Stomach (tissue), 9 donors: ENCODE results near the gene POFUT2. TPM values are rescaled to one million over a fixed set of nuclear protein-coding genes. Genes with fewer than 3 reads are reported as not detected.
A peak's percentile ranks its signal among the peaks of the same experiment; 100 is the strongest.

Experiments
- DNase-seq, 2 donors: peaks; one replicate each; pipeline versions ENCODE4 v3.0.0 to v3.0.0-alpha.2; 2013 to 2019
- H3K27ac ChIP-seq, 5 donors: fragments of 200-600 bp in 4 of 5; sonication (generic) in 4 of 5; one replicate each; pipeline ENCODE4 v1.5.1; 2013 to 2019; ENCODE audit warnings: mild to moderate bottlenecking in 1 of 5, moderate library complexity in 1 of 5
- H3K27me3 ChIP-seq, 3 donors: fragments of 200-600 bp; sonication (generic); one replicate each; pipeline ENCODE4 v1.5.1; 2017 to 2019; ENCODE audit warnings: mixed run types in 1 of 3
- H3K36me3 ChIP-seq, 4 donors: fragments of 200-600 bp; sonication (generic); 1 replicate in 3 of 4; 2 replicates in 1 of 4; pipeline ENCODE4 v1.5.1; 2016 to 2019
- H3K4me1 ChIP-seq, 4 donors: fragments of 200-600 bp; sonication (generic); one replicate each; pipeline ENCODE4 v1.5.1; 2016 to 2019
- H3K4me3 ChIP-seq, 4 donors: fragments of 200-600 bp; sonication (generic) in 3 of 4; one replicate each; pipeline ENCODE4 v1.5.1; 2016 to 2019; ENCODE audit warnings: mild to moderate bottlenecking in 1 of 4
- H3K9me3 ChIP-seq, 4 donors: fragments of 200-600 bp; sonication (generic); one replicate each; pipeline ENCODE4 v1.5.1; 2016 to 2019
- EP300 ChIP-seq: sonication (generic); formaldehyde crosslinking; IDR thresholded peaks from one replicate; pipeline ENCODE4 v1.6.1; 2017; ENCODE audit warnings: antibody characterized with exemption
- POLR2A ChIP-seq, 4 donors: fragments of 450-650 bp; IDR thresholded peaks; one replicate each; pipeline ENCODE4 v1.6.1; 2016; ENCODE audit warnings: antibody characterized with exemption in 4 of 4, control low read depth in 2 of 4, mild to moderate bottlenecking in 1 of 4, moderate library complexity in 1 of 4
- POLR2AphosphoS5 ChIP-seq, 3 donors: sonication (generic); formaldehyde crosslinking; IDR thresholded peaks; one replicate each; pipeline ENCODE4 v1.6.1; 2016; ENCODE audit warnings: antibody characterized with exemption in 3 of 3
- WGBS, 5 donors: extraction: QIAGEN DNeasy Blood & Tissue Kit in 3 of 5; methylation state at CpG; one replicate each; pipeline versions ENCODE4 v1.1.5 to v1.1.7; 2013 to 2018; 5-methylcytosine and 5-hydroxymethylcytosine counted together
- intact Hi-C: fragments of 100-400 bp; cut with DNase I; formaldehyde crosslinking; loops from one replicate; pipeline ENCODE4 v1.15.1; 2023; ENCODE audit warnings: low total_unique reads
- polyA plus RNA-seq, 3 donors: library from polyadenylated mRNA; stranded (reverse); fragments of 200-250 nt; gene quantifications; one replicate each; pipeline ENCODE4 v1.2.3, GENCODE V29; 2013
- total RNA-seq, 5 donors: library from RNA; depleted of rRNA; stranded (reverse); fragments of >200 nt; gene quantifications; one replicate each; pipeline versions ENCODE4 v1.1.0 to v1.2.3, GENCODE V29; 2014 to 2016
- TF ChIP-seq, protein P1 (sequence below), 7 experiments: fragments of 450-650 bp in 4 of 7; fragments of 200-600 bp in 3 of 7; sonication (generic) in 3 of 7; IDR thresholded peaks; one replicate each; pipeline ENCODE4 v1.5.1; 2016 to 2019; ENCODE audit warnings: antibody characterized with exemption in 7 of 7, control low read depth in 2 of 7, mild to moderate bottlenecking in 1 of 7
- donor health status: healthy with polysubstance abuse.
- donor health status: Bipolar disorder and iron deficiency.
- donor health status: healthy.

POFUT2 gene
- total and polyA plus RNA-seq, 8 donors = 7.4 to 34.2 (median 22.4) TPM

DNA sequence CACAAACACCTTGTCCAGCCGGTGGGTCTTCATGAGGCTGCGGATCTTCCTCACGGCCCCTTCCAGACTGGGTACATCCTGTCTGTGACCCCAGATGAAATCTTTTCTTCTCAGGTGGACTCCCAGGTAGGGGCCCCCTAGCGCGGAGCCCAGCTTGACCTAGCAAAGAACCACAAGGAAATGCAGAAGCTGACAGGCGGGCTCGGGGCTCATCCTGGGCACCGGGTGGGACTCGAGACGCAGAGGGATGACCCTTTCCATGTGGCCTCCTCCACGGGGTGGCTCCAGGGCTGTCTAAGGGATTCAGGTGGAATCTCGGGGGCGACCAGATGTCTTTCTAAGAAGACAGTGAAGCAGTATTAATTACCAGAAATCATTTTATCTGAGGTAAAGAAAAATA, 17.8 kb downstream of the POFUT2 start:
- Histone ChIP-seq H3K9me3 (peaks cover 0 to 9% (median 4%) of the 10 kb centered on the region in 4 donors), H3K4me3 (no peak overlapping the region), H3K27ac (no peak overlapping the region), H3K4me1 (no peaks in the 10 kb centered on the region), H3K36me3 (peaks cover 61 to 97% (median 92%) of the 10 kb centered on the region in 4 donors), H3K27me3 (no peaks in the 10 kb centered on the region)
- peak in 1 of 2 donors; percentile 11 for DNase-seq
- WGBS, 5 donors = 89 to 99% (median 93%) methylated on average over 13 of the region's 13 CpGs
- intact Hi-C loops = no loop called here
- TF ChIP-seq, protein P1, sequence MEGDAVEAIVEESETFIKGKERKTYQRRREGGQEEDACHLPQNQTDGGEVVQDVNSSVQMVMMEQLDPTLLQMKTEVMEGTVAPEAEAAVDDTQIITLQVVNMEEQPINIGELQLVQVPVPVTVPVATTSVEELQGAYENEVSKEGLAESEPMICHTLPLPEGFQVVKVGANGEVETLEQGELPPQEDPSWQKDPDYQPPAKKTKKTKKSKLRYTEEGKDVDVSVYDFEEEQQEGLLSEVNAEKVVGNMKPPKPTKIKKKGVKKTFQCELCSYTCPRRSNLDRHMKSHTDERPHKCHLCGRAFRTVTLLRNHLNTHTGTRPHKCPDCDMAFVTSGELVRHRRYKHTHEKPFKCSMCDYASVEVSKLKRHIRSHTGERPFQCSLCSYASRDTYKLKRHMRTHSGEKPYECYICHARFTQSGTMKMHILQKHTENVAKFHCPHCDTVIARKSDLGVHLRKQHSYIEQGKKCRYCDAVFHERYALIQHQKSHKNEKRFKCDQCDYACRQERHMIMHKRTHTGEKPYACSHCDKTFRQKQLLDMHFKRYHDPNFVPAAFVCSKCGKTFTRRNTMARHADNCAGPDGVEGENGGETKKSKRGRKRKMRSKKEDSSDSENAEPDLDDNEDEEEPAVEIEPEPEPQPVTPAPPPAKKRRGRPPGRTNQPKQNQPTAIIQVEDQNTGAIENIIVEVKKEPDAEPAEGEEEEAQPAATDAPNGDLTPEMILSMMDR (IDR thresholded peaks at IDR 0.05) = no peak
- TF ChIP-seq POLR2A (IDR thresholded peaks at IDR 0.05) = no peak
- no peak for TF ChIP-seq EP300
- TF ChIP-seq POLR2AphosphoS5 (IDR thresholded peaks at IDR 0.05) = no peak

DNA sequence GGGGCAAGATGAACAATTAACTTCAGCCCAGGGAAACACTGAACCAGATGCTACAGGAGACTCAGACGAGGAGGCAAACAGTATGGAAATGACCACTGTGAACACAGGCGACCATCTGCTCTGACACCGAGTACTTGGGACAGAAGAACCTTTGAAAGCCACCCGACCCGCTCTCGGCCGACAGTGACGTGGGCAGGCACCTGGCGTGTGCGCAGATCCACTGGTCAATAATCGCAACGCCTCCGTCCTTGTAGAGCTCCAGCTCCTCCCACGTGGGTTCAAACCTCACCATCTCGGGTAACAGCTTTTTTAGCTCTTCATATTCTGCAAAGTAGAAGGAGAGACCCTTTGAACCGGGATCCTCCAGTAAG, 20.3 kb downstream of the POFUT2 start:
- TF ChIP-seq EP300 = no peak
- no peak for TF ChIP-seq POLR2A (IDR thresholded peaks at IDR 0.05)
- TF ChIP-seq, protein P1 (IDR thresholded peaks at IDR 0.05) = no peak
- TF ChIP-seq POLR2AphosphoS5 (IDR thresholded peaks at IDR 0.05) = no peak
- Histone ChIP-seq H3K4me1 (no peaks in the 10 kb centered on the region), H3K27ac (no peak overlapping the region), H3K27me3 (no peaks in the 10 kb centered on the region), H3K36me3 (peaks cover 67 to 95% (median 88%) of the 10 kb centered on the region in 4 donors), H3K4me3 (no peak overlapping the region), H3K9me3 (peaks cover 0 to 9% (median 4%) of the 10 kb centered on the region in 4 donors)
- DNase-seq = peak in 1 of 2 donors; percentile 5
- intact Hi-C loops = no loop called here
- 92 to 97% (median 93%) methylated on average over 16 of the region's 16 CpGs for WGBS, 5 donors

DNA sequence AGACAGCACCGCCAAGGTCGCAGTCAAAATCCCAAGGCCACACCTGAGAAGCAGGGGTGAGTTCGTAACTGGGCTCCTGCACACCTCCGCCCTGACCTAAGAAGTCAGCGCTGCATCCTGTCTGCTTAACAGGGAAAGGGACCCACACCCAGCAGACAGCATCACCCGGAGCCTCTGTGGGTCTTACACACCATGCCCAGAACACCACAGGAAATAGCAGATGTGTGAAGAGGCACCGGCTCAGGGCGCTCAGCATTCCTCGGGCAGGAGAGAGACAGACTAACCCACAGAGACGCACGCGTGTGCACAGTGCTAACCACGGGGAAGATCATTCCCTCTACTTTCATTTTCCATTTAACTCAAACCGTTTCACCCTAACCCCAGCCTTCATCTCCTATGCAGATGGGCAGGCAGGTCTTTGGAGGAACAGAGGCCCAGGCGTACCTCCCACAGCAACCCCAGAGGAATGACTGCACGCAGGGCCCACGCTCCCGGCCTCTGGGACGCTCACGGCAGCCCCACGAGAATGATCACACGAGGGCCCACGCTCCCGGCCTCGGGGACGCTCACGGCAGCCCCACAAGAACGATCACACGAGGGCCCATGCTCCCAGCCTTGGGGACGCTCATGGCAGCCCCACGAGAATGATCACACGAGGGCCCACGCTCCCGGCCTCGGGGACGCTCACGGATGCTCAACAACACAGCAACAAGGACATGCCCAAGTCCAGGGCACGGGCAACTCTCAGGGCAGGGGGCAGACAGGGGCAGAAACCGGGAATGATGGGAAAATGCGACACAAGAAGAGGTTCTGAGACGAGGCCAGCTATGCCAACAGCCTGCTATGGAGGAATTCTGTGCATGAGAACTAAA, 20.9 kb downstream of the POFUT2 start:
- Histone ChIP-seq H3K4me1 (no peaks in the 10 kb centered on the region), H3K9me3 (peaks cover 0 to 7% (median 2%) of the 10 kb centered on the region in 4 donors), H3K36me3 (peaks cover 63 to 88% (median 82%) of the 10 kb centered on the region in 4 donors), H3K27me3 (no peaks in the 10 kb centered on the region), H3K27ac (no peak overlapping the region), H3K4me3 (no peak overlapping the region)
- intact Hi-C loops = no loop called here
- peak in 1 of 2 donors; percentile 29 for DNase-seq
- TF ChIP-seq, protein P1 (IDR thresholded peaks at IDR 0.05) = no peak
- TF ChIP-seq EP300 (no peak), POLR2AphosphoS5 (IDR thresholded peaks at IDR 0.05) (no peak), POLR2A (IDR thresholded peaks at IDR 0.05) (no peak)
- 84 to 91% (median 87%) methylated on average over 38 to 41 of the region's 41 CpGs for WGBS, 5 donors

DNA sequence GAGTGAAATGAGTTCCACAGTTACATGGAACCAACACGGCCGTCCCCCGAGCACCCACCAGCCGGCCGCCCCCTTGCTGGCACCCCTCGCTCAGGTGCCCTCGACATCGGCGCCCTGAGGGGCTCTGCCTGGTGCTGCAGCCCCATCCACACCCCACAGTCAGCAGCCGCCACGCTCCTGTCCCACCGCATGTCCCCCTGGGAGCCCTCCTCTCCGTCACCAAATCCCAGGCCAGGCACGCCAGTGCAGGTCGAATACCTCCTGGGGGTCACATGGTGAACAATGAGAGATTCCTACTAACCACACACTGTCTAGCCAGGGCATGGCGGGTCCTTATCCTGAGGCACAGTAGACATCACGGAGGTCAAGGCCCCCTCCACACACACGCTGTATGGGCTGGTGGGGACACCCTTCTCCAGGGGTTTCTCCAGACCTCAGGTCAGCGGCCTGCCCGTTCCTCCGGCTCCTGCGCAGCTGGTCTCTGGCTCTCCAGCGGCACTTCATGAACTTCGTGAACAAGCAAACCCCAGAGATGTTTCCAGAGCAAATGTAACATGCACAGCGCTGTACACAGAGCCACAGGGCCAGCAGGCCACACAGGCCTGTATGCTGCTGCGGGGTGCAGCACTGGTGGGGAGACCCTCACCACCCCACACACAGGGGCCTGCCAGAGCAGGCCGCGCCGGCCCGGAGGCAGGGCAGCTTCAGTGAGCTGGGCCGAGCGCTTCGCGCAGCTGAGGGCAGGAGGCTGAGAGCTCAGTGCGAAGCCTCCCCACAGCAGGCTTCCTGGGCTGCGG, 21.8 kb downstream of the POFUT2 start:
- Histone ChIP-seq H3K9me3 (no peaks in the 10 kb centered on the region), H3K27ac (no peak overlapping the region), H3K4me3 (no peak overlapping the region), H3K27me3 (no peaks in the 10 kb centered on the region), H3K4me1 (no peaks in the 10 kb centered on the region), H3K36me3 (peaks cover 56 to 80% (median 74%) of the 10 kb centered on the region in 4 donors)
- peak in 1 of 2 donors; percentile 22 for DNase-seq
- intact Hi-C loops = no loop called here
- 95 to 96% (median 95%) methylated on average over 28 to 36 of the region's 36 CpGs for WGBS, 5 donors
- no peak for TF ChIP-seq POLR2AphosphoS5 (IDR thresholded peaks at IDR 0.05)
- no peak for TF ChIP-seq POLR2A (IDR thresholded peaks at IDR 0.05)
